Endothelial cell (in vitro differentiated cells): ENCODE measurements around the gene HOXD12. TPM values are rescaled to one million over a fixed set of nuclear protein-coding genes. Genes with fewer than 3 reads are reported as not detected.

ENCODE experiments used
- DNase-seq: peaks from one replicate; pipeline ENCODE4 v3.0.0; 2021; ENCODE audit warnings: low spot score
- H3K27ac Mint-ChIP-seq: one replicate; pipeline ENCODE4 v1.8.0; 2021; ENCODE audit warnings: mixed read lengths, inconsistent platforms; ENCODE audit not compliant: unreplicated experiment
- H3K27me3 Mint-ChIP-seq: one replicate; pipeline ENCODE4 v1.8.0; 2021; ENCODE audit warnings: mild to moderate bottlenecking, moderate library complexity, mixed read lengths, inconsistent platforms; ENCODE audit not compliant: unreplicated experiment
- H3K36me3 Mint-ChIP-seq: one replicate; pipeline ENCODE4 v1.8.0; 2021; ENCODE audit warnings: mild to moderate bottlenecking, low read depth, mixed read lengths, inconsistent platforms; ENCODE audit not compliant: unreplicated experiment
- H3K4me1 Mint-ChIP-seq: one replicate; pipeline ENCODE4 v1.8.0; 2021; ENCODE audit warnings: mild to moderate bottlenecking, mixed read lengths, inconsistent platforms; ENCODE audit not compliant: unreplicated experiment
- H3K4me3 Mint-ChIP-seq: one replicate; pipeline ENCODE4 v1.8.0; 2021; ENCODE audit warnings: mild to moderate bottlenecking, mixed read lengths, inconsistent platforms; ENCODE audit not compliant: unreplicated experiment
- H3K9me3 Mint-ChIP-seq: one replicate; pipeline ENCODE4 v1.8.0; 2021; ENCODE audit warnings: mixed read lengths, inconsistent platforms; ENCODE audit not compliant: unreplicated experiment
- CTCF ChIP-seq: fragments of 200-600 bp; sonication (generic); IDR thresholded peaks from one replicate; pipeline ENCODE4 v1.5.0; 2021; ENCODE audit warnings: antibody characterized with exemption; ENCODE audit not compliant: unreplicated experiment
- total RNA-seq: library from RNA; stranded (reverse); fragmentation: NEBNext Ultra II Directional; extraction: Animal tissue kit (Norgen Biotek cat#: 25700); gene quantifications from one replicate; pipeline ENCODE4 v1.2.1, GENCODE V29; 2021; ENCODE audit not compliant: unreplicated experiment

HOXD12 gene
- total RNA-seq, 1 donor from 2014 or later, result not detected

GRCh38 chr2:176096986-176097819, 2.4 kb upstream of the HOXD12 start:
- Mint-ChIP-seq H3K9me3 (no peaks in the 10 kb centered on the region), H3K27me3 (peaks cover 52% of the 10 kb centered on the region), H3K4me1 (peaks cover 30% of the 10 kb centered on the region), H3K36me3 (no peaks in the 10 kb centered on the region), H3K4me3 (peak overlapping the region; percentile 47), H3K27ac (no peak overlapping the region)
- TF ChIP-seq CTCF, result peak; percentile 43
- DNase-seq, result peak; percentile 75

DNA sequence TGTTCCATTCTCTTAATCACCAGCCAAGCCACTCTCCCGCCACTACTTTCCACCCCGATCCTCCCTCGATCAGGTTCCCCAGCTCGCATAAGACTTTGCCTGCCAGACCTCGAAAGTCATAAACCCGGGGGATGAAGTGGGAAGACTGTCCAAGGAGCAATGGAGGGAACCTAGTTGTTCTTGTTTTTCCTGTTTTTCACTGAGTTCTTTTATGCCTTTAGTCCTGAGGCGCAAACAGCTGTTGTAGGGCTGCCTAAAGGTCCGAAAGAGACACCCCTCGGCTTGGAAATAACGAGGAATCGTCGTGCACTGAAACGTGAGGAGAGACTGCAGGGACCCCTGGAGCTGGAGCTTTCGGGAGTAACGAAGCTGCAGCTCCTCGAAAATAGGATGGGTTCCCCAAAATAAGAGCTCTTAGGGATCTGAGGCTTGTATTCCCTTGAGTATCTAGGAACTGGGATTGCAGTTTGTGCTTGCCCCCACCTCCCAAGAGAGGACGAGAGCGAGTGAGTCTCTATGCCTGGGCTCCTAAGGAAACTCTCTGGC, 1.7 kb upstream of the HOXD12 start:
- no peak for TF ChIP-seq CTCF
- no peak for DNase-seq
- no peaks in the 10 kb centered on the region for H3K9me3 Mint-ChIP-seq
- no peaks in the 10 kb centered on the region for H3K36me3 Mint-ChIP-seq
- peaks cover 29% of the 10 kb centered on the region for H3K4me1 Mint-ChIP-seq
- no peak overlapping the region for H3K27ac Mint-ChIP-seq
- peak overlapping the region; percentile 47 for H3K4me3 Mint-ChIP-seq
- H3K27me3 Mint-ChIP-seq, result peaks cover 54% of the 10 kb centered on the region

DNA sequence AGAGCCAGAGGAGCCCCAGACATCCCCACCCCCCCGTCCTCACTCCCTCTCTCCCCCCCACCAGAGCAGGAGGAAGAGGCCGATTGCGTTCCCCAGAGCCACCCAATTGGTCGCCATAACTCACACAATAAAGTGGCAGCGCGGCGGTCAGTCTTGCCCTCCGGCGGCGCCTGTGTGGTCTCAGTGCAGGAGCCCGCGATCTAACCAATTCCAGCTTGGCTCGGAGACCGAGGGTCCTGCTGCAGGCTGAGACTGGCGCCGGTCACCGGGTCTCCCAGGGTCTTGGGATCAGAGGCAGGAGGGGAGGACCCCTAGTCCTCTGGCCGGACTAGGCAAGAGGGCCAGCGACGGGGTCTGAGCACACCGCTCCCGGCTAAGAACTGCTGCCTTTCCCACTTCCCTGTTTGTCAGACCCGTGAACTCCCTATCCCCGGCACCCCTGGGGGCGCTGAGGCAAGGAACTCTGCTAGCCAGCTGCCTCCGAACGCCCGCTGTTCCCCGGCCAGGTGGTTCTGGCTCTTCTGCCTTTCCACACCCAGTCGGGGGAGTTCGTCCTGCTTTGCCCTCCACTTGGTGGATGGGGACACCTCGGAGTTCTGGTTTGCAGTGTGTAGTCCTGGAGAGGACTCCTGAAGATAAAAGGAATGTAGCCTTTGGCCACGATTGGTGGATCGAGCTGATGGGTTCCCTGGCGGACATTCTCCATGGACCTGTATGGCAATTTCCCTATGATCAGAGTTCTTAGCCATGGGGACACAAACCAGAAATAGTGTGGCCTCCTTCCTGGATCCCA, 1.0 kb upstream of the HOXD12 start:
- peaks cover 27% of the 10 kb centered on the region for H3K4me1 Mint-ChIP-seq
- H3K9me3 Mint-ChIP-seq, result no peaks in the 10 kb centered on the region
- no peaks in the 10 kb centered on the region for H3K36me3 Mint-ChIP-seq
- H3K4me3 Mint-ChIP-seq, result no peak overlapping the region
- no peak for TF ChIP-seq CTCF
- DNase-seq, result no peak
- H3K27ac Mint-ChIP-seq, result no peak overlapping the region
- peaks cover 54% of the 10 kb centered on the region for H3K27me3 Mint-ChIP-seq

DNA sequence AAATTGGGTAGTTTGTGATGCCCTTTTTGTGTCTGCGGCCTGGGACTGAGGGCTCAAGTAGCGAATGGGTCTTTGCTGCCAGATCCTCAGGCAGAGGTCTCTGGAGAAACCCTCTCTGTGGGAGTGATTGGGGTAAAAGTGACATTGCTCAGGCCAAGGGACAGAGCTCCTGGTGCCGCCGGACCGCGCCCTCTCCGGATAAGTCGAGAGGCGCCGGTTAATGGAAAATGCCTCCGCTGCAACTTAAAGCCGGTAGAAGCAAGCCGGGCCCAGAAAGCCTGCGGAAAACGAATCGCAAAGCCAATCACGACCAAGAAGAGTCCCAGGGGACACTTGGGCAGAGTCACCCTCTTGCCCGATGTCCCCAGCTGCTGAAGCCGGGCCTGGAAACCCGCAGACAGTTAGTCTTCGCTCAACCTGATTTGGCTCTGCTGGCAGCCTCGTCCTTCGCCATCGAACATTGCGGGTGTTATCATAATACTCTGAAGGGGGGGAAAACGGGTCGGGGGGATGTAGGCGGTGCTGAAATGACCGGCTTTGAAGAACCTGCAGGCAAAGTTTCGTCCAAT, 352 bp upstream of the HOXD12 start:
- no peaks in the 10 kb centered on the region for H3K9me3 Mint-ChIP-seq
- peaks cover 22% of the 10 kb centered on the region for H3K4me1 Mint-ChIP-seq
- H3K27ac Mint-ChIP-seq, result no peak overlapping the region
- no peak for TF ChIP-seq CTCF
- H3K4me3 Mint-ChIP-seq, result no peak overlapping the region
- no peaks in the 10 kb centered on the region for H3K36me3 Mint-ChIP-seq
- peaks cover 53% of the 10 kb centered on the region for H3K27me3 Mint-ChIP-seq
- DNase-seq, result no peak
